ENCODE data around the gene AGR2. TPM values are rescaled to one million over a fixed set of nuclear protein-coding genes. Genes with fewer than 3 reads are reported as not detected.
"Not testable (repeated sequence)": the region's sequence is repeated elsewhere in the genome, so short reads cannot be mapped to it uniquely, and the experiment has no call there.

The AGR2 gene
- total RNA-seq, 1 donor from 2014 or later: not detected

- no peak for DNase-seq (ENCODE audit: low spot score in 2 of 2)
- H3K9me3 ChIP-seq: no peaks in the 10 kb centered on the region
- H3K27me3 ChIP-seq: no peaks in the 10 kb centered on the region
- H3K4me1 ChIP-seq: no peaks in the 10 kb centered on the region
- H3K4me3 ChIP-seq: no peak overlapping the region
- no peak for TF ChIP-seq CTCF (IDR thresholded peaks at IDR 0.05)
- H3K27ac ChIP-seq: no peak overlapping the region
- H3K36me3 ChIP-seq: no peaks in the 10 kb centered on the region
- intact Hi-C loops (cut with DNase I): no loop called here
Observed at GRCh38 chr7:16774986-16775385, 29.8 kb downstream of the AGR2 start.

- no peaks in the 10 kb centered on the region for H3K27me3 ChIP-seq
- no peaks in the 10 kb centered on the region for H3K4me1 ChIP-seq
- TF ChIP-seq CTCF (IDR thresholded peaks at IDR 0.05): no peak
- no peak for DNase-seq (ENCODE audit: low spot score in 2 of 2)
- H3K27ac ChIP-seq: no peak overlapping the region
- H3K9me3 ChIP-seq: no peaks in the 10 kb centered on the region
- intact Hi-C loops (cut with DNase I): no loop called here
- H3K36me3 ChIP-seq: no peaks in the 10 kb centered on the region
- no peak overlapping the region for H3K4me3 ChIP-seq
Observed at GRCh38 chr7:16774294-16774693, 30.5 kb downstream of the AGR2 start.

GRCh38 chr7:16773884-16774283 lies 30.9 kb downstream of the AGR2 start:
- no peak for DNase-seq (ENCODE audit: low spot score in 2 of 2)
- Histone ChIP-seq H3K27ac (no peak overlapping the region), H3K4me1 (no peaks in the 10 kb centered on the region), H3K9me3 (no peaks in the 10 kb centered on the region), H3K4me3 (no peak overlapping the region), H3K36me3 (no peaks in the 10 kb centered on the region), H3K27me3 (no peaks in the 10 kb centered on the region)
- intact Hi-C loops (cut with DNase I): no loop called here
- TF ChIP-seq CTCF (IDR thresholded peaks at IDR 0.05): no peak

GRCh38 chr7:16773326-16773725 lies 31.5 kb downstream of the AGR2 start:
- Histone ChIP-seq H3K27ac (no peak overlapping the region), H3K27me3 (no peaks in the 10 kb centered on the region), H3K36me3 (no peaks in the 10 kb centered on the region), H3K4me3 (no peak overlapping the region), H3K9me3 (no peaks in the 10 kb centered on the region), H3K4me1 (no peaks in the 10 kb centered on the region)
- intact Hi-C loops (cut with DNase I): no loop called here
- TF ChIP-seq CTCF (IDR thresholded peaks at IDR 0.05): no peak
- no peak for DNase-seq (ENCODE audit: low spot score in 2 of 2)

- intact Hi-C loops (cut with DNase I): no loop called here
- no peaks in the 10 kb centered on the region for H3K9me3 ChIP-seq
- no peak overlapping the region for H3K27ac ChIP-seq
- no peak for TF ChIP-seq CTCF (IDR thresholded peaks at IDR 0.05)
- no peaks in the 10 kb centered on the region for H3K27me3 ChIP-seq
- H3K4me3 ChIP-seq: no peak overlapping the region
- no peaks in the 10 kb centered on the region for H3K4me1 ChIP-seq
- no peaks in the 10 kb centered on the region for H3K36me3 ChIP-seq
- DNase-seq (ENCODE audit: low spot score in 2 of 2): no peak
Observed at GRCh38 chr7:16770657-16771329, 34.0 kb downstream of the AGR2 start.

GRCh38 chr7:16769994-16770393 lies 34.8 kb downstream of the AGR2 start:
- intact Hi-C loops (cut with DNase I); H3K27me3 ChIP-seq; DNase-seq (ENCODE audit: low spot score in 2 of 2); H3K4me1 ChIP-seq; H3K36me3 ChIP-seq; H3K9me3 ChIP-seq; H3K4me3 ChIP-seq; H3K27ac ChIP-seq: not testable (repeated sequence)

Measured in ascending aorta (tissue), 2 donors.